HG03439 (cell line): ENCODE measurements around the gene GPR141.
A peak's percentile ranks its signal among the peaks of the same experiment; 100 is the strongest.

Source experiments
- ATAC-seq: cut with Tn5 transposase; IDR thresholded peaks from one replicate; pipeline ENCODE4 v1.9.1; 2021; ENCODE audit warnings: mild to moderate bottlenecking, moderate library complexity; ENCODE audit not compliant: unreplicated experiment

GPR141 gene

DNA sequence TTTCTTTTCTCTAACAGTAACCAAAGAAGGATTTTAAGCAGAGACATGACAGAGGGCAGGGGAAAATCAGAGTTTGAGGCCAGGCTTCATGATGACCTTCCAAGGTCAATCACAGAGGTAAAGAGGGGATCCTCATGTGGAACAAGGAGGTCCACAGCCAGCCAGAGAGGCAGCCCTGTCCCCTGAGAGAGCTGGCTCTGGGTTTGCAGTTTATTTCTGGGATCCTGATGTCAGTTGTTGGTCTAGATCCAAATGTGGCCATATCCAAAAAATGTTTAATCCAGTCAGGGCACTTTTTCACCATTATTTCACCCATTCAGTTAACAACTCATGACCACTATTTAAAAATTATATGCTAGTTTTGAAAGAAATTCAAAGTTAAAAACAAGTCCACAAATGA, 45.6 kb downstream of the GPR141 start:
- no peak for ATAC-seq

DNA sequence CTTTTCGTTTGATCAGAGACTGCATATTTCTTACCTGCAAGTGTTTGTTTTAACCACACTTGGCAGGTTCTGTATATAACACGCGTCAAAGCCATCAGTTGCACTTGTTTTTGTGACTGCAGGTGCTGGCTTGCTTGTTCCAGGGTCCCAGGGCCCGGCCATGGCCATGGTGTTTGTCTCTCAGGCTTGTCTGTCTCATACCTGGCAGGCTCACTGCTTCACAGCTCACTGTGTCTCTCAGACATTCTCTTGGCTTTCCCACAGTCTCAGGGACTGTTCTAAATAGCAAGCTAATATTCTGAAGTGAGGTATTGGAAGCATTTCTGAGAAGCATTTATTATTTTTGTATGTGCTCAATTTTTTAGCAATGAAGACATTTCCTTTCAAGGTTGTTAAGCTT, 46.9 kb downstream of the GPR141 start:
- ATAC-seq, result no peak

DNA sequence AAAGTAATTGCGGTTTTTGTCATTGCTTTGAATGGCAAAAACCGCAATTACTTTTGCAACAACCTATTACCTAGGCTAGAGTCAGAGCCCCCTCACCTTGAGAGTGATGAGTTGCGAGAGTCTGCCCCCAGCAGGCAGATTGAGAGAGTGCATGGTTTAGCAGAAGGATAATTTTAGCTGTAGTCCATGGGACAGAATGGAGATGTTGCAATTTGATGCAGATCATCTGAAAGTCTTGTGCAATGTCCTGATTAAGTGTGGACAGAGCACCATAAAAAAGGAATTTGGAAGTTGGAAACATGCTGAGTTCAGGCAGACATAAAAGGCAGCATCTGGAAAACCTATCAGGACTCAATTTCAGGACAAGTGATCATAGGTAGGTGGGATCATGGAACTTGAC, 48.7 kb downstream of the GPR141 start:
- peak; percentile 66 for ATAC-seq

DNA sequence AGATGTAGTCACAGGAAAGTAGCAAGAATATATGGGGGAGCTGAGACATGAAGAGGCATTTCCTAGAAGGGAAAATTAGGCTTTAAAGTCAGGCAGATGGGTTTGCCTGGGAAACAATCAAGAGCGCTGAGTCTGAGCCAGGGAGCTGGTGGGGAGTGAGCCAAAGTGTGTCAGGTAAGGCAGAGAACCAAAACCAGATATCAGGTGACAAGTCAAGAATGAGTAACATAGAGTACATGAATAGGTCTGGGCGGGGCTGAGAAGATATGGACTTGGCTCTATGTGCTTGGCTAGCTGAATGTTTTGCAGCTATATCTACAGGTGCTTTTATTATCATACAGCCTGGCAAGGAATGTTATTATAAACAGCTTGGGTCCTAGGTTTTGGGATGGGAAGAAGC, 49.3 kb downstream of the GPR141 start:
- ATAC-seq, result no peak

DNA sequence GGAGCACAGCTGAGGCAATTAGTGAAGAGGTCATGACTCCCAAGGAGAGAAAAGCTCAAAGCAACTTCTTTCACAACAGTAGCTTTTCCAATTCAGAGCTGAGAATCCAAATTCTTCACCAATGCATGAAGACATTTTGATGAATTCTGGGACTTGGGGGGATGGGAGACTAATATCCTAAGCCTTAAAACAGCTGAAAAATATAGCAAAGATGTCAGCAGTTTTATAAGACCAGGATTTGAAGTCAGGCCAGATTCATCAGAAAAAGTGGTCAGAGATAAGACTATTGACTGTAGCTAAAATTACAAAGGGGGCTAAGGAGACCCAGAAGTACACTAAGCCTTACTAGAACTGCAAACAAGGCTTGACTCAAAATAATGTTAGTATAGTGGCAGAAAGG, 51.6 kb downstream of the GPR141 start:
- ATAC-seq, result no peak

DNA sequence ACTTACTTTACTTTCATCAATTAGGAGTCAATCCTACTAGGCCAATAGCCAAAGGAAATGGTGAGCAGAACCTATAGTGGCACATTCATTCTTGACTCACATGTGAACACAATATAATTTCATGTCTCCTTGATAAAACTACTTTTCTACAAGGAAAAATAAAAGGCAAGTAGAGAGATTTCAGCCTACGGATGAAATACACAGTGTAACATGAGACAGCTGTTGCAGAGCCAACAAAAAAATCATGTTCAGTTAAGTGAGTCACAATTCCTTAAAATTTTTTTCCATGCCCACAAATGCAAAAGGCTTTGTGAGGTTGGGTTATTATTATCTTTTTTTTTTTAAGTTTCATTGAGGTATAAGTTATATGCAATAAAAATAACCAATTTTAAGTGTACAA, 54.8 kb downstream of the GPR141 start:
- ATAC-seq, result no peak

DNA sequence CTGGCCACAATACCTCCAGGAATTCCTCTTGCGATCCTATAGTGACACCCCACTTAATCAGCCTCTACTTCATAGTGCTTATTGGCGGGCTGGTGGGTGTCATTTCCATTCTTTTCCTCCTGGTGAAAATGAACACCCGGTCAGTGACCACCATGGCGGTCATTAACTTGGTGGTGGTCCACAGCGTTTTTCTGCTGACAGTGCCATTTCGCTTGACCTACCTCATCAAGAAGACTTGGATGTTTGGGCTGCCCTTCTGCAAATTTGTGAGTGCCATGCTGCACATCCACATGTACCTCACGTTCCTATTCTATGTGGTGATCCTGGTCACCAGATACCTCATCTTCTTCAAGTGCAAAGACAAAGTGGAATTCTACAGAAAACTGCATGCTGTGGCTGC, 56.8 kb downstream of the GPR141 start:
- ATAC-seq, result no peak

DNA sequence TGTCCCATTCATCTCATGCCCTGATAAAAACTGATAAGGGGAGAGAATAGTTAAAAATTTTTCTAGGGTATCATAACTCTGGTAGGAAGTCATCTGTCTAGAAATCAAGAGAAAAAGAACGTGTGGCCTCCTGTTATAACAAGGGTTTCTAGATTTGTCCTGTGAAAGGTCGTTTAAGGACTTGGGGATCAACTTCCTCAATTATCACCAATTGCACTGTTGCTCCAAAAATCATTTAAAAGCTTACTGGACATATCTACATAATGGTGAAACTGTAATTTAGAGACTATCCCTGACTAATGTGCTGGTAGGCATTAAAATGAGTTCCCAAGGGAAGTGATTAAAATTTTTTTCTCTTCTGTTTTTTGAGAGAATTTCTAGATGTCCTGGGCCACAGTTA, 58.2 kb downstream of the GPR141 start:
- no peak for ATAC-seq

DNA sequence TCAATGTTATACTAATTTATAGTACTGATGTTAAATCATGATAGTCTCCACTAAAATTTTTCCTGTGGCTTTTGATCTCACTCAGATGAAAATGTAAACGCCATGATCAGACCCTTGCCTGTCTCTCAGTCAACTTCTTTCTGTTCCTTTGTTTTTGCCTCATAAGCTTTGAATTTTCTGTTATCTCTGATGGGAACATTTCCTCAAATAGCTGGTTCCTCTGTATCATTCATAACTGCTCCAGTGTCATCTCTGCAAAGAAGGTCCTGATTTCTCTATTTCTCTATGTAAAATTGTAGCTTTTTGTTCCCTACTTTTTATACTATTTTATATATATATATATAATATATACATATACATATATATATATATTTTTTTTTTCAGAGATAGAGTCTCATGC, 67.5 kb downstream of the GPR141 start:
- no peak for ATAC-seq

DNA sequence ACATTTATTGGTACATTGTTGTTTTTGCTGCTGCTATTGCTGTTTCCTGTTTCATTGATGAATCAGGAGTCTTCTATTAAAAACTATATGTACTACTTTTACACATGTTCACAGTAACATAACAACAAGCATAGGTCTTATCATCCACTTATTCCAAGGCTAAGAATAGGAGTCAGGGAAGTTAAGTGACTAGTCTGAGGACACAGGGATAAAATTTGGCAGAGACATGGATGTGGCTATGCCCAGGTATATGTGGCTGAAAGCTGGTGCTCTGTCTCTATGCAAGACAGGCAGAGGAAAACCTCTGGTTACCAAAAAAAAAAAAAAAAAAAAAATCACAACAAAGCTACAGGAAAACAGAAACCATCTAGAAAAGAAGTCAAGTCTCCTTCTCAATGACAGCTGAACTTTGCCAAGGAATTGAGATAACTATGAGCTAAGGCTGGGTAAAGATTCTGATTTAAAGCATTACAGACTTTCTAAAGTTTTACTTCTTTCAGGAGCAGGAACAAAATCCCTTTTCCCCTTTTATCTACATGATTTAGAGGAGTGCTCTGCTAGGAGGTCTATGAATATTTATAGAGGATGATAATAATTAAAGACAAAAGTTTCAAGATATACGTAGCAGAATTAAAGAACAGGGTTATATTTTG, 70.0 kb downstream of the GPR141 start:
- no peak for ATAC-seq

DNA sequence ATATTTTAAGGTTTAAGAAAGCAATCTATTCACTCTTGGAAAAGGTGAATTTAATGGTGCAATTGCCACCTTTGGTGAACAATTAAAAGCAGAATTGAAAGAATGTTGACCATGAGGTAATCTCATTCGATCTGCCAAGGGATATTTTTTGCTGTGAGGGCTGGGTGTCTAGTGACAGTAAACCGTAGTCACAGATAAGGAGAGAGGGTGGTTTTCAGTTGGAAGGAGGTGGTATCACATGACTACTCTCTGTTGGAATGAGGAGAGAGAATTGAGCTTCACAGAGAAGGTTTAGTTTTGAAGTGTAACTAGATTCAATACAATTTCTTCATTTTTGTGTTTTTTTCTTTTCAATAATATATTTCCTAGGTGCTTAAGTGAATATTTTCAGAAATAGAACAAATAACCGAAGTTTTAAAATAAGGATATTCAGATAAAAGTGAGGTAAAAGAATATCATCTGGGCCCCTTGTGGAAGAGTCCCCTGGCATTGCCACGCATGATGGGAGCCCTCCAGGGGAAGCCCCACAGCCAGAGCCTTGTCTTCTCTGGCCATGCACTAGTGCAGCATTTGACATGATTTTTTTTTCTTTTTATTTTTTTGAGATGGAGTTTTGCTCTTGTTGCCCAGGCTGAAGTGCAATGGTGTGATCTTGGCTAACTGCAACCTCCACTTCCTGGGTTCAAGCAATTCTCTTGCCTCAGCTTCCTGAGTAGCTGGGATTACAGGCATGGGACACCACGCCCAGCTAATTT, 73.4 kb downstream of the GPR141 start:
- no peak for ATAC-seq

DNA sequence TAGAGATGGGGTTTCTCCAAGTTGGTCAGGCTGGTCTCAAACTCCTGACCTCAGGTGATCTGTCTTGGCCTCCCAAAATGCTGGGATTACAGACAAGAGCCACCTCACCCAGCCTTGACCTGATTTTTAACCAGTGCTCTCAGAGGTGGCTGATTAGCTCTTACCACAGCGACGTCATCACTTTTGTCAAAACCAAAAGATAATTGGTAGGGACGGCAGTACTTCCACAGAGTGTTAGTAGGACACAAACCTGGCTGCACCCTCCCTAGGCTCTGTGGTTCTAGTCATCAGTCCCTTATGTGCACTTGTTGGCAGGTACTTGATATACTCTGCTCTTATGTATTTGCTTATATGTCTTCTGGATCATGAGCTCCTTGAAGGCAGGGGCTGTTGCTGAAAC, 74.0 kb downstream of the GPR141 start:
- no peak for ATAC-seq

DNA sequence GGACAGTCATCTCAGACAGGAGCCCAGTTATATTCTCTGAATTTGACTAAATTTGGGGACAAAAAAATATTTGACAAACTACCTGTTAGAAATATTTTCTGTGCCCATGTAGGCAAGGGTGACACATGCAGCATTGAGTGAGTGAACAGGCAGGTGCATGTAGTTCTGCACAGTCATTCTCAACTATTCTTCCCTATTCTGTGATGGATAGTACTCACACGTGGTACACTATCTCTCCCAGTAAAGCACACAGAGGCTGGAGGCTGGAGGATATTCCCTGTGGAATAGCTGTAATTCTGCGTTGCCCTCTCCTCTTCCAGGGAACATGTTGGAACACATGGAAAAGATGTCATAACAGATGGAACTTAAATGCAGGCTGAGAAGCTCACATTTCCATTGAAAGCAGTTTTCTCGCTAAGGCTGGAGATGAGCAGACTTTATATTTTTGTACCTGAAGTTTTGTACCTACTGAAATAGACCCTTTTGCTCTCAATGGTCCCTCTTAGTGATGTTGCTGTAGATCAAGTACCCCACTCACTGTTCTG, 75.0 kb downstream of the GPR141 start:
- no peak for ATAC-seq

DNA sequence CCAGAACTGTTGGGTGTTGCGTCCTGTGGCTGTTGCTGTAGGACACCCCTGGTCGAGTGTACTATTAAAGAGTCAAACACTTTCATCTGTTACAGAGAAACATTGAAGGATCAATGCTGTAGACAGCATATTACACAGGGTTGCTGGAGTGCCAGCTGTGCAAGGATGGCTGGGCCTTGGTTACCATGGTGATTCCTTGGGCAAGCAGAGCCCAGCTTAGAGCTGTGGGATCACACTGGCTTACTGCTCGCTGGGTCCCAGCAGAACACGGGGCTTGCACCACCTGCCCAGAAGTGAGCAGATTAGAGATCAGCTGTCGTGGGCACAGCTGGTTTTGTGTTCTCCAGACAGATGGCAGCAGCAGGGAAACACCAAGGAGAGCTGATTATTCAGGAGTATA, 76.0 kb downstream of the GPR141 start:
- ATAC-seq, result no peak

DNA sequence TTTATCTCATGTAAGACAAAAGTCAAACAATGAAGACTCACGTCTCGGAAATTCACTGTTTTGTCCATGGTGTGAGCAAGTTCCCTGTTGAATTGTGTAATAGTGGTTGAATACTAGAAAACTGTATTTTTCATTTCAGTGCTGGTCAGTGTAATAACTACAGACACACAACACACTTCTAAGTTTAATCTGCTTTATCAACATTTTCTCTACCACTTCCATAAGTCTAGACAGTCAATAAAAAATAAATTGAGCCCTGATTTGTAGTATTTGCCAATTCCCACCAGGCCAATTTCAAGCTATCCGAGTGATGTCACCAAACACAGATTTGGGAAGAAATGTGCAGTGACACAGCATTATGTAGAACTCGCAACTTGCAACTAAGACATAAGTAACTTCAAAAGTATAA, 81.9 kb downstream of the GPR141 start:
- no peak for ATAC-seq

DNA sequence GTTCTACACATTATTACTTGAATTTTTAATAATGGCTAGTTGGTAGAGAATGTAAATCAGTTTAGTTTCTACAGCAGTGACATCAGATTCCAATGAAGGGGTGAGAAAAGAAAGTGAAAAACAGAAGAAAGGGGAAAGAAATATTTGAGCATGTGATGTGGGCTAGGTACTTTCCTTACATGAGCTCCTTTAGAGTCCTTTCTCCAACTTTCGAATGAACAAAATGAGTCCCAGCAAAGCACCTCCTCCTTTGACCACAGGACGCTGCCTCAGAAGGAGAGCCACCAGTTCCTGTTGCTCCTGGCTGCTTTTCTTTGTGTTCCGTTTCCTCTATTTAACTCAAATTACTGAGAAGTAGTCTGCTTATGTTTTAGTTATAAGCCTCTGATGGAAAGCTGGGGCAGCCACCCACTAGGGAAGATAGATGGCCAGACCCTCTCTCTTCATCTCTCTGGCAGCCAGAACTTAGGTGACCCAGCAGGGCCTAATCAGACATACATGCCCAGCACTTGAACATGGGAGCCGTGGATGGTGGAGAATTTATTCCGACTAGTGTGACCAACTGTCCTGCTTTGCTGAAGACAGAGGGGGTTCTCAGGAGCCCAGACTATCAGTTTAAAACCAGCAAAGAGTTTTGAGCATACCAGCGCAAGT, 82.4 kb downstream of the GPR141 start:
- ATAC-seq, result peak; percentile 94

DNA sequence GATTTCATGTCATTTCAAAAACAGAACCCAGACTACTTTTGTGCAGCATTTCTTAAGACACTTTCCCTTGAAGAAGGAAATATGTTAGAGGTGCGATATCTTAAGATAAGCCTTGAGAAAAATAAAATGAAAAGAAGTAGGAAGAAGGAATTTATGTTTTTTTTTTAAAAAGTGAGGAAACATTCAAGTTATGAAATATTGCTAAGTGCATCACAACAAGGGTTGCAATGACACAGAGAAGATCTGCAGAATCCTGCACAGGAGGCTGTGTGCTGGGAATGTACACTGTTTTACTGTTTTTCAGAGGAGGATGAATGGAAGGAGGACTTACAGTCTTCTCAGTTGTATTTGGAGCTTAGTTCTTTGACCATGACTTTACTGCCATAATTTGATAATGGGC, 85.0 kb downstream of the GPR141 start:
- ATAC-seq, result no peak

DNA sequence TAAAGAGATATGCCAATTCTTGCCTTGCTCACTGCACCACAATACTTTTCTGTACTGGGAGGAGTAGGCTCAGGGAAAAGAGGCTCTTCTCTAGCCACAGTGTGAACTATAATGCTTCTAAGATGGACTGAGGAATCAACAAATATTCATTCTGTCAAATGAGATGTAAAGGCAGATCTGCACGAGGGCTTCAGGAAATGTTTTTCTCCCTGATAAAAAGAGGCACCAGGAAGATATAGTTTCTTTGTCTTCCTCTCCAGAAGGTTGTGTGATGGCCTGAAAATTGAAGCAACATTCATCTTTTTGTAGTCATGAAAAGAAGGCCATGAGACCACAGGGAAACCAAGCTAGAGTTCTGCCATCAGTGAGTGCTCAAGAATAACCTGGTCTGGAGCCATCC, 85.7 kb downstream of the GPR141 start:
- no peak for ATAC-seq

DNA sequence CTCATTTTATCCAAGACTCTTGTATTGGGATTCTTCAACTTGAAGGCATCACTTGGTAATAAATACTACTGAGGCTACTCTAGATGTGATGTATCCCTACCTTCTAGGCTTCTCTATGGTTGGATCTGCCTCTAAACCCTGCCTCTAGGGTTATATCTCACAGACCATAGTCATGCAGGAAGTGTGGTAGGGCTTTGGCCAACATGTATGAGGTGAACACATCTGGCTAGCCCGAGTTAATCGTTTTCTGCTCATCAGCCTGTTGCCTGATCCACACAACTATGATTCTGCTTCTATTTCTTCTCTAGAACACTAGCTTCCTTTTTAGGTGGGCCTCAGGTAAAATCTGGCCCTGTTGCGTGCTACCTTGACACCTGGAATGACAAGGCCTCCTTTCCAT, 86.2 kb downstream of the GPR141 start:
- no peak for ATAC-seq

DNA sequence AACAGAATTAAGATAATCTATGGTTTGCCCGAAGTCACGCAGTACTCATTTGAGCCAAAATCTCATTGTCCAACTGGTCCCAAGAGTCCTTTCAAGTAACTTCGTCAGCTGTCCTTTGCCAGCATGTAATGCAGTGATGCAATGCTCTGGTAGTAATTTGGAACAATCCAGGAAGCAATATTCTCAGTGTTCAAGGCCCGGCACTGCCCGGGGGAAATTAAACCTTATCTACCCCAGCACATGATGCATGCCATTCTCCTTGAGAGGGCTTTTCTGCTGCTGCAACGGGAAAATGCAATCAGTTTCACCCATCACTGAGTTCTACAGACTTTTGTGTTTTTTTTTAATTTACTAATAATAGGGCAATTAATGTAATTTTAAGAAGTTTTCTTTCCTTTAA, 87.3 kb downstream of the GPR141 start:
- ATAC-seq, result no peak

DNA sequence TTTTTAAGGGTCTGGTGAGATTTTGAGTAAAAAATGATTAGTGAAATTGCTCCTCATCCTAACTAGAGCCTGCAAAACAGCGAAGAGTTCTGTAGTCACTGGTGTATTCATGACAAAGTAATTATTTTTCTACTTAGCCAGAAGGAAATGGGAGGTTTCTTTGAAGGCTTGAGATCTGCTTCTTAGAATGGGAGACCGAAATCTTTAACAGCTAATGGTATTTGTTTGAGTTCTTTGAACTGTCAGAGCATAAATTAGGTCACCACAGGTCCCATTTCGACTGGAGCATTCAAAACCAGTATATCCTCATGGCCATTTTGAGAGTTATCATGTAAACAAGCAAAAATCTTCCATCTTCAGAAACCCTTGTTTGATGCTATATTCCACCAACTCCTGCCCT, 87.8 kb downstream of the GPR141 start:
- no peak for ATAC-seq

DNA sequence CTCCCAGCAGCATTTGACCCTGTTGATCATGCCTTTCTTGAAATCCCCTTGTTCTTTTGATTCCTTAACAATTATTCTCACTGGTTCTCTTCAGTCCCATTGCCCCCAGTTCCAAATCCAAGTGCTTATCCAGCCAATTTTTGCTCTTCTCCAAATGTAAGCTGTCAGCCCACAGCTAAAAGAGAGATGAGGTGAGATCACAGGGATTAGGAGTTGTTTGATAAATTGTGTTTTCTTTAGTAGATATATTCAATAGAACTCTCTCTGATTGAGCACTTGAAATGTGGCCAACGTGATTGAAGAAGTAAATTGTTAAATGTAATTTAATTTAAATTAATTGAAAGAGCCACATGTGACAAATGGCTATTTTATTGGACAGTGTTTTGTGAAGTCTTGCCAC, 88.2 kb downstream of the GPR141 start:
- ATAC-seq, result no peak
